ENCODE measurements around the gene IL1RAPL1.

The IL1RAPL1 gene

DNA sequence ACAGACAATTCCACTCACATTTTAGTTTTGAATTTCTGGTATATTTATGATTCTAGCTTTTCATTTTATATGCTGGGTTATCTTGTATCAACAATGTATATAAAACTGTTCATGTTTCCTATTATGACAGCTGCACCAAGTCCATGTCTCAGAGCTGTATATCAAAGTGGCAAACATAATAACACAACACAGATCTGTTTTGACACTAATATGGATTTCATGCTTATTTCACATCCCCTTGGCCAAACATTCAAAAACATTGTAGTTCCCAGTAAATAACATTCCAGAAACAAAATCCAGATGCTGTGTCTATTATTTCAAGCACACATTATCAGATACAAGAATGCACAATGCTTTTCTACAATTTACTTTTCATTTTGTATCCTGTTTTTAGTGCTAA, 1247.5 kb downstream of the IL1RAPL1 start:
- no peak overlapping the region for H3K9ac ChIP-seq (ENCODE audit: low read depth, low read length, poor library complexity, severe bottlenecking)

DNA sequence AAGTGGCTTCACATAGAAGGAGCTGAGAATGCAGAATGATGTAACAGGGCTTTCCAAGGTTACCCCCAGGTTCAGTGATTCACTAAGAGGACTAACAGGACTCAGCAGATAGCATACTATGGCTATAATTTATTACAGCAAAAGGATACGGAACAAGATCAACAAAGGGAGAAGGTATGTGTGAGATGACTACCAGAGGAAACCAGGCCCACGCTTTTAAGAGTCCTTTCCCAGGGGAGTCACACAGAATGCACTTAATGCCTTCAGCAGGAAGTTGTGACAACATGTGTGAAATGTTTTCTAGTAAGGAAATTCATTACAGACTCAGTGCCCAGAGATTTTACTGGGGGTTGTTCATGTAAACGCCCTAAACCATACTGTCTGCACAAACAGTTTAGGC, 1254.5 kb downstream of the IL1RAPL1 start:
- H3K4me3 ChIP-seq (ENCODE audit: low read length, poor library complexity, severe bottlenecking) = no peak overlapping the region
- H4K20me1 ChIP-seq (ENCODE audit: insufficient read depth, low read length, poor library complexity, severe bottlenecking) = no peaks in the 10 kb centered on the region
- H2AFZ ChIP-seq (ENCODE audit: low read length) = peak overlapping the region; percentile 13
- H3K36me3 ChIP-seq (ENCODE audit: insufficient read depth, low read length) = no peaks in the 10 kb centered on the region
- no peaks in the 10 kb centered on the region for H3K27me3 ChIP-seq (ENCODE audit: insufficient read depth, low read length, poor library complexity, severe bottlenecking)
- no peak overlapping the region for H3K4me2 ChIP-seq (ENCODE audit: low read depth, low read length, poor library complexity, severe bottlenecking)
- no peaks in the 10 kb centered on the region for H3F3A ChIP-seq (ENCODE audit: low read depth)
- no peaks in the 10 kb centered on the region for H3K79me2 ChIP-seq (ENCODE audit: insufficient read depth, low read length)
- H3K9me2 ChIP-seq (replicated peaks; ENCODE audit: low read depth, low read length) = no peaks in the 10 kb centered on the region
- peaks cover 8% of the 10 kb centered on the region for H3K4me1 ChIP-seq (ENCODE audit: insufficient read depth, low read length, poor library complexity, severe bottlenecking)
- no peak overlapping the region for H3K9ac ChIP-seq (ENCODE audit: low read depth, low read length, poor library complexity, severe bottlenecking)
- TF ChIP-seq, protein P1, sequence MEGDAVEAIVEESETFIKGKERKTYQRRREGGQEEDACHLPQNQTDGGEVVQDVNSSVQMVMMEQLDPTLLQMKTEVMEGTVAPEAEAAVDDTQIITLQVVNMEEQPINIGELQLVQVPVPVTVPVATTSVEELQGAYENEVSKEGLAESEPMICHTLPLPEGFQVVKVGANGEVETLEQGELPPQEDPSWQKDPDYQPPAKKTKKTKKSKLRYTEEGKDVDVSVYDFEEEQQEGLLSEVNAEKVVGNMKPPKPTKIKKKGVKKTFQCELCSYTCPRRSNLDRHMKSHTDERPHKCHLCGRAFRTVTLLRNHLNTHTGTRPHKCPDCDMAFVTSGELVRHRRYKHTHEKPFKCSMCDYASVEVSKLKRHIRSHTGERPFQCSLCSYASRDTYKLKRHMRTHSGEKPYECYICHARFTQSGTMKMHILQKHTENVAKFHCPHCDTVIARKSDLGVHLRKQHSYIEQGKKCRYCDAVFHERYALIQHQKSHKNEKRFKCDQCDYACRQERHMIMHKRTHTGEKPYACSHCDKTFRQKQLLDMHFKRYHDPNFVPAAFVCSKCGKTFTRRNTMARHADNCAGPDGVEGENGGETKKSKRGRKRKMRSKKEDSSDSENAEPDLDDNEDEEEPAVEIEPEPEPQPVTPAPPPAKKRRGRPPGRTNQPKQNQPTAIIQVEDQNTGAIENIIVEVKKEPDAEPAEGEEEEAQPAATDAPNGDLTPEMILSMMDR (conservative IDR thresholded peaks at IDR 0.05; ENCODE audit: low read length) = no peak
- TF ChIP-seq EZH2phosphoT487 (IDR thresholded peaks at IDR 0.05; ENCODE audit: borderline replicate concordance) = no peak
- H3K9me3 ChIP-seq (ENCODE audit: insufficient read depth, low read depth, low read length) = no peaks in the 10 kb centered on the region

More for the DNA sequence above, 1247.5 kb downstream of the IL1RAPL1 start:
- no peaks in the 10 kb centered on the region for H3K4me1 ChIP-seq (ENCODE audit: insufficient read depth, low read length, poor library complexity, severe bottlenecking)
- TF ChIP-seq EZH2phosphoT487 (IDR thresholded peaks at IDR 0.05; ENCODE audit: borderline replicate concordance) = no peak
- TF ChIP-seq, protein P1 (conservative IDR thresholded peaks at IDR 0.05; ENCODE audit: low read length) = no peak
- no peaks in the 10 kb centered on the region for H4K20me1 ChIP-seq (ENCODE audit: insufficient read depth, low read length, poor library complexity, severe bottlenecking)
- no peak overlapping the region for H2AFZ ChIP-seq (ENCODE audit: low read length)
- H3K79me2 ChIP-seq (ENCODE audit: insufficient read depth, low read length) = no peaks in the 10 kb centered on the region
- H3K36me3 ChIP-seq (ENCODE audit: insufficient read depth, low read length) = no peaks in the 10 kb centered on the region
- H3K4me2 ChIP-seq (ENCODE audit: low read depth, low read length, poor library complexity, severe bottlenecking) = no peak overlapping the region
- no peaks in the 10 kb centered on the region for H3K27me3 ChIP-seq (ENCODE audit: insufficient read depth, low read length, poor library complexity, severe bottlenecking)
- H3K4me3 ChIP-seq (ENCODE audit: low read length, poor library complexity, severe bottlenecking) = no peak overlapping the region
- H3K9me2 ChIP-seq (replicated peaks; ENCODE audit: low read depth, low read length) = no peaks in the 10 kb centered on the region
- H3F3A ChIP-seq (ENCODE audit: low read depth) = no peaks in the 10 kb centered on the region
- no peaks in the 10 kb centered on the region for H3K9me3 ChIP-seq (ENCODE audit: insufficient read depth, low read depth, low read length)

DNA sequence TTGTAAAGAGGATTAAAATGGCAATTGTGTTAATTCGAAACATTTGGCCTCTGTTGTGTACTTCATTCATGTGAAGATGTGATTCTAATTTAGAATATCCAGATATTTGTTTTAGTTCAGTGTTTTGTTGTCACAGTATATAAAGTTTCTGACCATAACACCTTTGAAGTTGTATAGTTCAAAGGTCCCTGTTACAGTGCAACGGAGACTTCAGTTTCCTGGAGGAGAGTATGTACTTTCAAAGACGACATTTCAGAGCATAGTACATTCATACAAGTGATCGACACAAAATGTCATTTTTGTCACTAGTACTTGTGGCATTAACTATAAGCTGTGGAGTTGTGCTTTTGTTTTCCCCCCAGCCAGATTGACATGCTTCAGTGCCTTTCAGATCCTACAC, 1255.3 kb downstream of the IL1RAPL1 start:
- Histone ChIP-seq H3K9me3 (ENCODE audit: insufficient read depth, low read depth, low read length) (no peaks in the 10 kb centered on the region), H2AFZ (ENCODE audit: low read length) (peak overlapping the region; percentile 13), H4K20me1 (ENCODE audit: insufficient read depth, low read length, poor library complexity, severe bottlenecking) (no peaks in the 10 kb centered on the region), H3K27me3 (ENCODE audit: insufficient read depth, low read length, poor library complexity, severe bottlenecking) (no peaks in the 10 kb centered on the region), H3K4me3 (ENCODE audit: low read length, poor library complexity, severe bottlenecking) (no peak overlapping the region), H3K36me3 (ENCODE audit: insufficient read depth, low read length) (no peaks in the 10 kb centered on the region), H3K79me2 (ENCODE audit: insufficient read depth, low read length) (no peaks in the 10 kb centered on the region), H3F3A (ENCODE audit: low read depth) (no peaks in the 10 kb centered on the region), H3K4me2 (ENCODE audit: low read depth, low read length, poor library complexity, severe bottlenecking) (no peak overlapping the region), H3K4me1 (ENCODE audit: insufficient read depth, low read length, poor library complexity, severe bottlenecking) (peaks cover 8% of the 10 kb centered on the region), H3K9me2 (replicated peaks; ENCODE audit: low read depth, low read length) (no peaks in the 10 kb centered on the region), H3K9ac (ENCODE audit: low read depth, low read length, poor library complexity, severe bottlenecking) (no peak overlapping the region)
- TF ChIP-seq, protein P1 (conservative IDR thresholded peaks at IDR 0.05; ENCODE audit: low read length) = no peak
- TF ChIP-seq EZH2phosphoT487 (IDR thresholded peaks at IDR 0.05; ENCODE audit: borderline replicate concordance) = no peak
